Stimulated activated CD8-positive, alpha-beta memory T cell treated with anti-CD3 and anti-CD28 coated beads, Interleukin-15, amount 100 ng/mL, for 1 hour (primary cell): Measurements from ENCODE around the gene KLF6.

Experiments
- DNase-seq: peaks from one replicate; pipeline ENCODE4 v3.0.0-alpha.2; 2020; ENCODE audit warnings: low read depth

Gene KLF6

GRCh38 chr10:3811291-3811870 lies 26.4 kb upstream of the KLF6 start:
- no peak for DNase-seq

DNA sequence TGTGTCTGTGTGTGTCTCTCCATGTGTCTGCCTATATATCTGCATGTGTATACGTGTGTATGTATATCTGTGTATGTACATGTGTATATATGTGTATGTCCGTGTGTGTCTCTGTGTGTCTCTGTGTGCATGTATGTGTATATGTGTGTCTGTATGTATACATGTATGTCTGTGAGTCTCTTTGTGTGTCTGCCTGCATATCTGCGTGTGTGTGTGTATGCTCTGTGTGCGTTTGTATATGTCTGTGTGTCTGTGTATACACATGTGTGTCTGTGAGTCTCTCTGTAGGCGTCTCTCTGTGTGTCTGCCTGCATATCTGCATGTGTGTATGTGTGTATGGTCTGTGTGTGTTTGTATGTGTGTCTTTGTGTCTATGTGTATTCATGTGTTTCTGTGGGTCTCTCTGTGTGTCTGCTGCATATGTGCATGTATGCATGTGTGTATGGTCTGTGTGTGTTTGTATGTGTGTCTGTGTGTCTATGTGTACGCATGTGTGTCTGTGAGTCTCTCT lies 23.7 kb upstream of the KLF6 start:
- DNase-seq = no peak

- no peak for DNase-seq
Measured at GRCh38 chr10:3807928-3808496, 23.0 kb upstream of the KLF6 start.

DNA sequence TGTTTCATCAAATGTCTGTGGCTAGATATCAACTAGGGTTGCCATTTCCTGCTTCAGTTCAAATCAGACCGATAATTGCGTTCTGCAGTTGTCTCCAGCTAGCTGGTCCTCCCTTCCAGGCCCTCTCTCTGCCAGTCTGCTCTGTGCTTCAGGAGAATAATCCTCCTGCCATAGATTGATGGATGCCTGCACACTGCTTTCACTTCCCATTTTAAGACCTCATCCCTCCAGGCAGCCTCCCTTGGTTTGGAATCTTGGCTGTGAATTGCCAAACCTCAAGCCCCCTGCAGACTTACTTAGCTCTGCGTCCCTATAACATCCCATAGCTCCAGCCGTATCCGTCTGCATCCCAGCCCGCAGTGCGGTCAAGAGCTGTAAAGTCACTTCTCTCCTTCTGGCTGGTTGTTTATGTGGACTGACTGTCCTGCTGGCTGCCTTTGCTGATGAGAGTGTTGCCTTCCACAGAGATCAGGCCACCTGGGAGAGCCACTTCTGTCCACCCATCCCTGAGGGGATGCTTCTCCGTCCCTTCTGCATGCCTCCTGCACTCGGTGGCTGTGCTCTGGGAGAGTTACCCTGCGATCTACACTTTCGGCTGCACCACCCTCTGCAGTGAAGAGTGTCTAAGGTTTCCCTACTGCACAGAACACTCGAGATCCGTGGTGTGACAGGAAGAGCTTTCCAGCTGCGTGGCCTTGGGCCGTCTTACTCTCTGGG lies 22.4 kb upstream of the KLF6 start:
- no peak for DNase-seq

DNA sequence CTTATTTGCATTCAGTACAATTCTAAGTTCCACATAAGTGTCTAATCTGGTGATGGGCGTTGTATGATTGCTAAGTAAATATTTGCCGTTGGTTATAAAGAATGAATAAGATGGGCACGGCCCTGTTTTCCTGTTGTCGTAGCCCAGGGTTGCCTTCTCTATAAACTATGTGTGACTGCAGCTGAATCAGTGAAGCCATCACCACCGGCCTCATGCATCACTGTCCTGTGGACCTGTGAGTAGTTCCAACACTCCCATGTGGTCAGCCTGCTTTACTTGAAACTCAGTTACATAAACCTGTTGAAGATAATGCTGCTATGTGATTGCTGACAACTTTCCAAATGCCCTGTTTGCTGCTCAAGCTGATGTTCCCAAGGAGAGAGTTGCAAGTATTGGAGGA lies 21.6 kb upstream of the KLF6 start:
- DNase-seq = no peak

DNA sequence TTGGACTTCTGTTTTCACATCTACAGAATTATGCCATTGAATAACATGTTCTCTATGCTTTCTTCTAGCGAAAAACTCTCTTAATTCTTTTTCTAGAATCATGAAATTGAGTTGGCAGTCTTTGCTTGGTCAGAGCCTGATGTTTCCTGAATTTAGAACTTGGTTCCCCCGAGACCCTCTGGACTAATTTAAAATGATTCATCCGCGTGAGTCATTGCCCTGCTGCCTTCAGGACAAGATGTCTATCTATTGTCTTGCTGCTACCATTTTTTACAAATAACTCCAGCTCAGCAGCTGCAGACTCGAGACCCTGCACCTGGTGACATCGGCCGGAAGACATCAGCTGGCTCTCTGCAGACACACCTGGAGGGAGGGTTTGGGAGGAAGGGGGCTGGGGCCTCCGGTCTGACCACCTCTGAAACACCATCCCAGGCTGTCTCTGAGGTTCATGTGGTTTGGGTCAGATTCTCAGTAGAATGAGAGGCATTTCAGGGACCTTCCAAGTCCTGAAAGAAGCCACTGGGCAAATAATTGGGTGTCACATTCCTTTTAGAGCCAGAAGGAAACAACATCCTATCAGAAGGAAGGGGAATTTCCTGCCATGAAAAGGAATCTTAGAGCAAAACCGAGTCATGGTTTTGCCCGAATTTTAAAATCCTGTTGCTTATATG lies 20.9 kb upstream of the KLF6 start:
- peak; percentile 24 for DNase-seq

- DNase-seq = no peak
Measured at GRCh38 chr10:3805201-3805790, 20.3 kb upstream of the KLF6 start.

DNA sequence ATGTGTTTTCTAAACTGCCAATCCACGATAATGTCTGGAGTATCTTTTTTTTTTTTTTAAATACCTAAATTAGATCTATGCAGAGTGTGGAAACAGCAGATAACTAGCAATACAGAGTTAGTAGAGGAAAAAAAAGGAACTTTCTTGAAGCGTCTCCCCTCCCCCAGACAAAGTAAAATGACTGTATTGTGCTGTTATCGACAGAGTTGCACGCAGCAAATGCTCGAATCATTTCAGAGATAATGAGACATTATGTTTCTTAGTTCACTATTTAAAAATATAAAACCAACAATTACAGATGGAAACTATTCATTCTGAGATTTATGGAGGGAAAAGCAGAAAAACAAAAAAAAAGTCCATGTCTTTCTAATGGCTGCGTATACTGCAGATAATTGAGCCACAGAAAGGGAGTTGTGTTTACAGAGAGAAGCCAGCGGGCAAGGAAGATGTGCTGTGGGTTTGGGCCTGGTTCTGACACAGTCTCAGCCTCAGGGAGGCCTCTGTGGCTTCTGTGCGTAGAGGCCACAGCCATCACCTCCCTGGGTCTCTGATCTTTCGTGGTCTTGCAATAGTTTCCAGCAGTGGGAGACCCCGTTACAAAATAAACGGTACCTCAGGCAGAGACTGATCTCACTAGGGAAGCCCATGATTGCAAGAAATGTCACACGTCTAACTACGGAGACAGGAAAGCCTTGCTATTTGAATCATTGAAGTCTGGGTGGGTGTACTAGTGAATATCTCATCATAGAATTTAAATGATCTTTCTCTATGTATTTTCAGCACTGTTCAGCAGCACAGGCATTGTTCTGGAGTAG lies 19.1 kb upstream of the KLF6 start:
- DNase-seq = no peak

DNA sequence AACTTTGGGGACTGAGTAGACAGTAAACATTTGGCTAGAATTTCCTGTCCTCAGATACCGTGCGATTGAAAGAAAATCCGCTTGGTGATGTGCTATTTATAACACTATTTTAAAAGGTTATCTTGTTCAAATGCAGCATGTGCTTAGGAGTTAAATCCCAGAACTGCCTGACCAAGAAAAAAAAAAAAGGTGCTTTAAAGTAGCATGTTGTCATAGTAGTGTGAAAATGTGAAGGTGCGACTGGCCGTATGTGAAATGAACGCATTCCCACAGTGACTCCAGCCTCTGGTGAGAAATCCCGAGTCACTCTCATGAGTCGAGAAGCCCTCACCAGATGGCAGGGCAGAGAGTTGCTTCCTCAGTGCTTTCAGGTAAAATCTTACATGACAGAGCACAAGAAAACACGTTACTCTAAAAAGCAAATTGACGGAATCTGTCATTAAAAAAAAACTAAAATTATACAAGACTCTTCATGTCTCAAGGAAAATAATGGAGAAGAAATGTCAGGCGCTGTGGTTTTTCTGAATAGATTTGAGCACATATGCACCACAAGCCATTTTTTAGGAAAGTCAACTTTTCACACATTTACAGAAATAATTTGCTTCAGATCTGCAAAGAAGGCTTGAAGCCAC lies 18.4 kb upstream of the KLF6 start:
- no peak for DNase-seq

DNA sequence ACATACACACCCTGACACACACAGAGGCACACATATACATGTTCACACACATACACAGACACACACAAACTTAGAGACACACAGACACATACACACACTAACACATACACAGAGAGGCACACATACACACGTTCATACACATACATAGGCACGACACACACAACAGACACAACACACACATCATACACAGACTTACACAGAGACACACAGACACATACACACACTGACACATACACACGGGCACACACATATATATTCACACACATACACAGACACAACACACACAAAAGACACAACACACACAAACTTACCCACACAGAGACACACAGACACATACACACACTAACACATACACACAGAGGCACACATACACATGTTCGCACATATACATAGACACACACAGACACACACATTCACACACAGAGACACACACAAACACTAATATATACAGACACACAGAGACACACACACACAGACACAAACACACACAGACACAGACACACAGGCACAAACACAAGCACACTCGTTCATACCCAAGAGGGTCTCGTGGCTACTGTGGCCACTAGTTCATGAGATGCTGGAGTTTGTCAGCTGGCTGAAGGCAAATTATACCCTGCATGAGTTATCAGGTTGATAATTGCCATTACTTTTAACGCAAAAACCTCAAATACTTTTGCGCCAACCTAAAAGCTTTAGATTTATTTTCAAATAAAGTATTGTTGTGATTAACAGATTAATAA lies 17.7 kb upstream of the KLF6 start:
- no peak for DNase-seq

DNA sequence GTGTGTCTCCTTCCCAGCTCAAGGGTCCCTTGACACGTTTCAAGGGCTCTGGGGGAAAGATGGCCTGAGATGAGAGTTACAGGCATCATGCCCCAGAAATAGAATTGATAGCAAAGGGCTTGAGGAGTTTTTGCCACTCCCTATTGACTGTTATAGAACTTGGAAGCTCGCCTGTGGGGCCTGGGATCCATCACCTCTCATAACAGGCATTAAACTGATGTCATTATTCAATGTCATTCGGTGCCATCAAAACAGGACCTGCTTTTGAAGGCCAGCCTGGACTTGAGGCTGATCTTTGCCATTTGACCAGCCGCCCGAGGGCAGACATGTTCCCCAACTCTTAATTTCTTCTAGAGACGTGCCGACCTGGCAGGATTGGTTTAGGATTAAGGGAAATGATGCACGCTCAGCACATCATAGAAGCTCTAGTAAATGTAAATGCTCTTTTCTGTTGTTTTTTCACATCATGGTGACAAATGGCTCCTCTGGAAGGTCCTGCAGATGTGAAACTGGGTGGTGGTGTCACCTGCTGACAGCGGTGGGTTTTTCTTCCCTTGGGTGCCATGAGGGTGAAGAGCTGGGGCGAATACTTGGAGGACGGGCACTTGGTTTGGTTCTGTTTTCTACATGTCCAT lies 16.7 kb upstream of the KLF6 start:
- DNase-seq = no peak

GRCh38 chr10:3800586-3800985 lies 15.6 kb upstream of the KLF6 start:
- no peak for DNase-seq

GRCh38 chr10:3797750-3798149 lies 12.7 kb upstream of the KLF6 start:
- DNase-seq = no peak

DNA sequence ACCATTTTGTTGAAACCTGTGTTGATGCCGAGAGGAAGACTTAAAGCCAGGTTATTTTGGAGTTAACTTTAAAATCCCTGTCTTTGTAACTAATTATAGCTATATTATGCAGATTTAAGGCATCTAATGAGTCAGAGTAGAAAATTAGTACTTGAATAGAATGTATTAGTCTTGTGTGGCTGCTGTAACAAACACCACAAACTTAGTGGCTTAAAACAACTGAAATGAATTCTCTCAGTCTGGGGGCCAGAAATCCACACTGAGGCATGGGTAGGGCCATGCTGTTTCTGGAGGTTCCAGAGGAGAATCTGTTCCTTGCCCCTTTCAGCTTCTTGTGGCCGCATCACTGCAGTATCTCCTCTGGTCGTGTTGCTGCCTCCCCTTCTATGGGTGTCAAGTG lies 8.5 kb upstream of the KLF6 start:
- no peak for DNase-seq

DNA sequence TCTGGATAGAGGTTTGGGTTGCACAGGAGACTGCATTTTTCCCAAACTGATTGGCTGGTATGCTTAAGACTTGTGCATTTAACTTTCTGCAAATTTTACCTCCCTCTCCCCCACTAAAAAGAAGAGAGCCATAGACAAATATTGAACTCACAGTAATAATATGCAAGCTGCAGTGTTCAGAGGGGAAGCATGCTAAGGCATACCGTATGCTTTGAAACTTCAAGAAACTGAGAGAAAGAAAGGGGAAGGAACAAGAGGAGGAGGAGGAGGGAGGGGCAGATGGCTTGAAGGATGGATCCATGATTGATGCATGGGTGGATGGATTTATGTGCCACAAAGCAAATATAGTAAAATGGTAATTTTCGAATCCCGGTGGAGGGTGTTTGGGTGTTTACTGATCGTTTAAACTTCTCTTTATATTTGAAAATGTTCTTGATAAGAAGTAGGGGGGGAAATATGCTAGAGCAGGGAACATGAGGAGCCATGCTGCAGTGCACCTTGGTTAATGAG lies 7.8 kb upstream of the KLF6 start:
- DNase-seq = no peak

GRCh38 chr10:3791974-3792633 lies 7.1 kb upstream of the KLF6 start:
- DNase-seq = no peak

DNA sequence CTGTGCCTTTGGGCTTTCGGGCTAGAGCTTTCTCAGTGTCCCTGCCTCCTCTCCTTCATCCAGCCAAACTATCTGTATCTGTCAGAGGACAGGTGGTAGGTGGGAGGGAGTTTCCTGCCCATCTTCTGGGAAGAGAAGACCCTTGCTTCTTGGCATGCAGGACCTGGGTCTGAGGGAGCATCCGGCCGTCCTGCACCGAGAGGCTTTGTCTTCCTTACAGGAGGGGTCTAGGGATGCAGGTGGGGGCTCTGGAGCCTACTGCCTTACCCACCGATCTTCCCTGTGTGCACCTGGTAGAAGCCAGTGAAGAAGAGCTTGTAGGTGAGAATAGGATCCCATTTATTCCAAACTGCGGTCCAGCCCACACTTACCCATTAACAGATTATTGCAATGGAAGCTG lies 5.8 kb upstream of the KLF6 start:
- DNase-seq = no peak

DNA sequence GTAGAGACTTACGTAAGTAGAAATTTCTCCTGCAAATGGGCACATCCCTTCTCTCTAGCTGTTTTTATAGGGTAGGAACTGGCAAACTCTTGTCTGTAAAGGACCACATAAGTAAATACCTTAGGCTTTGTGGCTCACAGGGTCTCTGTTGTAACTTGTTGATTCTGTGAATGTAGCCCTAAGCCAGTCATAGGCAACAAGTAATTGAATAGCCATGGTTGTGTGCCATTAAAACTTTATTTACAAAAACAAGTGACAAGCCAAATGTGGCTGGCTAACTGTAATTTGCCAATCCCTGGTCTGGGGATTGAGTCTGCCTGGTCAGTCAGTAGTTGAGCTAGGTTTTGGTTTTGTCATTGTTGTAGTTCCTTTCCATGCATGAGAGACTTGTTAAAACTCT lies 5.3 kb upstream of the KLF6 start:
- DNase-seq = no peak

DNA sequence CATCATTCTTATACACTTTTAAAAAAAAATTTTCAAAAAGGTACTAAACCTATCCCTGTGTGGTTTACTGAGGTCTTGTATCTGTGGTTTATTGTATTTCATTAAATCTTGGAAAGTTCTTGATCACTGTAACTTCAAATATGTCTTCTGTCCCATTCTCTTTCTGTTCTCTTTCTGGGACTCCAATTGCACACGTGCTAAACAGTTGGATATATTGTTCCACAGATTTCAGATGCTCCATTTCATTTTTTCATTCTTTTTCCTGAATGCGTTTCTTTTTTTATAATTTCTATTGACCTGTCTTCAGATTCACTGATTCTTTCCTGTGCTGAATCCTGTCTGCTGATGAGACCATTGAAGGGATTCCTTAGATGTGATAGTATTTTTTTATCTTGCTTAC lies 4.6 kb upstream of the KLF6 start:
- DNase-seq = no peak
